ENCODE measurements around the gene OTUB2.

The OTUB2 gene

GRCh38 chr14:93997916-93998870 is 27.9 kb upstream of the OTUB2 start:
- no peak for DNase-seq

GRCh38 chr14:93998871-93999403 is 27.2 kb upstream of the OTUB2 start:
- DNase-seq: no peak

DNA sequence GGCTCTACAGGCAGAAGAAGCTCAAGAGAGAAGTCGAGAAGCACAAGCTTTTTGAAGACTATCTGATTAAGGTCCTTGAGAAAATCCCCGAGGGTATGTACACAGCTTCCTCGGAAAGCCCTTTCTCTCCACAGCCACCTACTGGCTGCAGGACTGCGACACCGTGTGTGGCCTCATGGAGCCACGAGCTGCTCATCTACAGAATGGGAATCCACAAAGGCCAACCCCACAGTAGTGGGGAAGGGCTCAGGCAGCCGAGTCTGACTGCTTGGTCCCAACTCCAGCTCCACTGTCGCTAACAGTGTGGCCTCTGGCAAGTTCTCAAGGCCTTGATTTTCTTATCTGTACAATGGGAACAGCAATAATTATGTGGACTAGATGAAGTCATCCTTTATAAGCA is 26.6 kb upstream of the OTUB2 start:
- no peak for DNase-seq

DNA sequence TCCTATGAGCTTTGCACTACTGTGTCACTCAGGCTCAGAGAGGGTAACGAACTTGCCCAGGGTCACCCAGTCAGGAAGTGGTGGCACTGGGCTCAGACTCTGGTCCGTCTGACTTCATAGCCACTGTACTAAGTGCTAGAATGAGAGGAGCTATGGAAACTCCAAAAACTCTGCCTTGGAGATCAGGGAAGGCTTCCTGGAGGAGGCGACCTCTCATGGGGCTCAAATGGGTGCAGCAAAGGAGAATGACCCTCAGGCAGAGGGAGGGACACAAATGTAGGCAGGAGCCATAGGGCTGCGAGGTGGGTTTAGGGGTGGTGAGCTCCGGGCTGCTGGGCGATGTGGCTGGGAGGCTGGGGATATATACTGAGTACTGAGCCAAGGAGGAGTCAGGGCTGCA is 25.9 kb upstream of the OTUB2 start:
- DNase-seq: no peak

DNA sequence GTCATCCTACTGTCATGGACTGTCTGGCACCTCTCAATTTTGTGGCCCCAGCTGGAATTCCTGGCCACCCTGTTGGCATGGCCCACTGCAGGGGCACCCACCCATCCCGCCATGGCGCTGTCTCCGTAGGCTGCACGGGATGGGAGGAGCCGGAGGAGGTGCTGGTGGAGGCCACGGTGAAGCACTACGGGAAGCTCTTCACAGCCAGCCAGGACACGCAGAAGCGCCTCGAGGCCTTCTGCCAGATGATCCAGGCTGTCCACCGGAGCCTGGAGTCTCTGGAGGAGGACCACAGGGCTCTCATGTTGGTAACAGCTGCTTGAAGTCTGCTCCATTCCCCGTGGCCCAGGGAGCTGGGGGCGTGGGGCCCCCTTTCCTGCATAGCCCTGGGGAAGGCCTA is 25.1 kb upstream of the OTUB2 start:
- no peak for DNase-seq

DNA sequence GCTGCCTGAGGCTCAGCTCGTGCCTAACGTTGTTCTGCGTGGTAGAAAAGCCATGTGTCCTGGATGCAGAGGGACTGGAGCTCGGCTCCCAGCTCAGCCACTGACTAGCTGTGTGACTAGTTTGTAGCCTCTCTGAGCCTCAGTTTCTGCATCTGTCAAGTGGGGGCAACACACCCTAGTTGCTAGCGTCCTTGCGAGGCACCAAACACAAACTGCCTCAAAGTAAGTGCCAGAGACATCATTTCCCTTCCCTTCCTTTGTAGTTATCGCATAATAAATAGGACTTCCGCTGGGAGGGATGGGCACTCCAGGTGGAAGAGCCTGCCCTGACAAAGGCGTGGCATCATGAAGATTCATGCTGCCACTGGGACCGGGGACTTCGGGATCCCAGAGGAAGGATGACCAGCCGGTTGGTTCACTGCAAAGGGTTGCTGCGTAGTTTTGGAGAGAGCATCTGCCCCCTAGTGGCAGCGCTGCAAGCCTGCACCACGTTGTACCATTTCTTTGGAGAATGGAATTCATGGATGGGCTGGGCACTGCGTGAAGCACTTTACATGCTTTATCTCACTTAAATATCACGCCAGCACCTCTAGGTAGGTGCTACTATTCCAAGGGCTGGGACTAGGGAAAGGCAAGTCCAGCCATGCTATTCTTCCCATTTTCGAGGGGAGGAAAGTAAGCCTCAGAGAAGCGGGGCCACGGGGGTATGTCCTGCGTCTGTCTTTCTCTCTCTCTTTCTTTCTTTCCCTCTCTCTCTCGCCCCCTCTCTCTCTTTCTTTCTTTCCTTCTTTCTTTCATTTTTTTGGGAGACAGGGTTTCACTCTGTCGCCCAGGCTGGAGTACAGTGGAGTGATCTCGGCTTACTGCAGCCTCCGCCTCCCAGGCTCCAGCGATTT is 24.4 kb upstream of the OTUB2 start:
- peak; percentile 49 for DNase-seq

DNA sequence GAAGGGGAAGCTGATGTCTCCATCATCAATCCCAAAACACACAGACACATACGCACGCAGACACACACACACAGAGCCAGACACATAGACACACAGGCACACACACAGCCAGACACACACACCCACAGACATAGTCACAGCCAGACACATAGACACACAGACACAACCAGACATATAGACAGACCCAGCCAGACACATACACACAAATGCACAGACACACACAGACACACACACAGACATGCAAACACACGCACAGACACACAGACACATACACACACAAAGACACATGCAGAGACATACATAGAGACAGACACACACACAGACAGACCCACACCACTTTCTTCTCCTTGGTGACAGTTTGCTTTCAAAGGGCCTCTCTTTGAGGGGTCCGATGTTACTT is 22.7 kb upstream of the OTUB2 start:
- no peak for DNase-seq

DNA sequence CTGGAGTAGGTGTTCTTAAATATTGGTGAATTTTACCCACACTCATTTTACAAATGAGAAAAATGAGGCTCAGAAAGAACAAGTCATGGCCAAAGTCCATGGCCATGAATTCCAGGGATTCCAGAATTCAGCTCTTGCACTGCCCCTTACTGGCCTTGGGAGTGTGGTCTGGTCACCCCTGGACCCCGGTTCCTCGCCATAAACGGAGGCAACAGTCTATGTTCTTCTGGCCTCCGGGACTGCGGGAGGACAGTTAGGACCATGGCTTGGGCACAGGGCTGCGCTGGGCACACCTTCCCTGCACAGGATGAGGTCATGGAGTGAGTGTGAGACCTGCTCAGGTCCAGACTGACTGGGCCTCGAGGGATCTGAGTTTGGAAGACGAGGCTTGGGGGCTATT is 22.1 kb upstream of the OTUB2 start:
- no peak for DNase-seq

DNA sequence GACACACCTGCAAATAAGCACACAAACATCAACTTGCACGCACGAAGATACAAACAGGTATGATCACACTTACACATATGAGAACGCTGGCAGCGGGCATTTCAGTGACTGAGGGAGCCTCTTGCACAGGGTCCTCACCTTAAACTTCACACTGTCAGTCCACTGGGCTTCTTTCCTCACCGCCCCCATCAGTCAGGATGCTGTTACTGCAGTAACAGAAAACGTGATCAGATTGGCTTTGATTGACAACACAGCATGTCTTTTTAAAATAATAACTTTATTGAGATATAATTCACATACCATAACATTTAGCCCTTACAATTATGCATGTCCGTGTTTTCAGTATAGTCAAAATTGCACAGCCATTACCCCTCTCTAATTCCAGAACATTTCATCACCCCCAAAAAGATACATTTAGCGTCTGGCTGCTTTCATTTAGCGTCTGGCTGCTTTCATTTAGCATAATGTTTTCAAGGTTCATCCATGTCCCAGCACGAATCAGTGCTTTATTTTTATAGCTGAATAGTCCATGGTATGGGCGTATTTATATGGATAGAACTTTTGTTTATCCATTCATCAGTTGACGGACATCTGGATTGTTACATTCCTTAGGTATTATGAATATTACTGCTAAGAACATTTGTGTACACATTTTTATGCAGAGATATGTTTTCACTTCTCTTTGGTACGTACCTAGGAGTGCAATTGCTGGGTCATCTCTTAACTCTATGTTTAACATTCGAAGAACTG is 20.6 kb upstream of the OTUB2 start:
- no peak for DNase-seq

DNA sequence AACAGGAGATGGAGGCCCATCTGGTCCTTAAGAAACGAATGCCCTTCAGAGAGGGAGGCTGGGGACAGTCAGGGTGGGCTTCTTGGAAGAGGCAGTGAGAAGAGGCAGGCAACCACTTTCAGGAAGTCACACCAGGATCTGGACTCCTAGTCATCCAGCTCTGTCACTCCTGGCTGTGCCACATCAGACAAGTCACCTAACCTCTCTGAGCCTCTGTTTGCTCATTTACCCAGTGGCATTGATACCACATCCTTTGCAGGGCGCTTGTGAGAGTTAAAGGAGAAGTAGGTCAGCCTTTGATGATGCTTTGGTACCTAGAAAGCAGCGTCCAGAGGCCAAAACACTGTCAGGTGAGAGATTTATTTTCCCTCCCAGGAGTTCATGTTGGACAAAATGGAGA is 17.9 kb upstream of the OTUB2 start:
- DNase-seq: no peak

DNA sequence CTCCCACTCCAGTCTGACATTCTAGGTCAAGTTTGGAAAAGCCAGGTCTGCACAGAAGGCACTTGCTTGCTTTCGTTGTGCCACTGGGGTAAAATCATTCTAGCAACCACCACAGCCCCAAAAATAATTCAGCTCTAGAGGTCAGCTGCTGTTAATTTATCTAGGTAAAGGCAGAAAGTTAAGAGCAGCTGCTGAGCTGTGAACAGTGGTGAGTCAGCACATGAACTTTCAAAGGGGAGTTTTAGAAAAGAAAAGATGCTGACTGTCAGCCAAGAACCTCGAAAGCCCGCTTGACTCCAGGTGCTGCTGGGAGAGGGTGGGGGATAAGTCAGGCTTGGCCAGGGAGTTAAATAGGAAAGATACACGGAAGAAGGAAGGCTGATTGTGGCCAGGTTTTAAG is 16.4 kb upstream of the OTUB2 start:
- no peak for DNase-seq

DNA sequence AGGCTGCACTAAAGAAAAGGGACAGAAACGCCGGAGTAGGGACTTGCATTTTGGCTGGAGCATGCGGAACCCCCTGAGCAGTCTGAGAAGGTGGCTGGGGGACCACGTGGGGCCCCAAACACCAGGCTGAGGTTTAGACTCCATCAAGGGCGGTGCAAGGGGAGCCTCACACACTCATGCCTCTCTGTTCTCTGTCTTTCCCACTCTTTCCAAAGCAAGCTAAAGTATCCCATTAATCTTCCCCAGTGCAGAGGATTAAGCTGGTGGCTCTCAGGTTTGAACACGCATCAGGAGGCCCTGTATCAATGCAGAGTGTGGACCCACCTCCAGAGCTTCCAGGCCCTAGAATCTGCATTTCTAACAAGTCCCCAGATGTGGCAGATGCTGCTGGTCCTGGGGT is 15.5 kb upstream of the OTUB2 start:
- no peak for DNase-seq

DNA sequence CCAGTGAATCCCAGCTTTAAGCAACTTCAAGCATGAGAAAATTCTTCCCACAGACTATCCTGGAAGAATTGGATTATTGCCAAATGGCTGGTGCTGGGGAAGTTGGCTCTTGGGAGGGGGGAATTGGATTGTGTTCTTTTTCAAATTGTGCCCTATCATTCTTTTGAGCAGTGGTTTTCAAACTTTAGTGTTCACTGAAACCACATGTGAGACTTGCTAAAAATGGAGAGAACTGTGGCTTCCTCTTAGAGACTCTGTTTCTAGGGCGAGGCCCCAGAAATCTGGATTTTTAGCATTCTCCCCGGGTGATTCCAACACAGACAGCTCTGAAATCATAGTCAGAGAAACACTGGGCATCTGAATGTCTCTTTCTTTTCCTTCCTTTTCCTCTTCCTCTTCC is 14.3 kb upstream of the OTUB2 start:
- DNase-seq: no peak

- no peak for DNase-seq
These were observed 11.8 kb upstream of the OTUB2 start for GRCh38 chr14:94014382-94014781.

- DNase-seq: no peak
These were observed 10.9 kb upstream of the OTUB2 start for GRCh38 chr14:94015223-94015622.

- DNase-seq: no peak
These were observed 9.6 kb upstream of the OTUB2 start for GRCh38 chr14:94016446-94016976.

DNA sequence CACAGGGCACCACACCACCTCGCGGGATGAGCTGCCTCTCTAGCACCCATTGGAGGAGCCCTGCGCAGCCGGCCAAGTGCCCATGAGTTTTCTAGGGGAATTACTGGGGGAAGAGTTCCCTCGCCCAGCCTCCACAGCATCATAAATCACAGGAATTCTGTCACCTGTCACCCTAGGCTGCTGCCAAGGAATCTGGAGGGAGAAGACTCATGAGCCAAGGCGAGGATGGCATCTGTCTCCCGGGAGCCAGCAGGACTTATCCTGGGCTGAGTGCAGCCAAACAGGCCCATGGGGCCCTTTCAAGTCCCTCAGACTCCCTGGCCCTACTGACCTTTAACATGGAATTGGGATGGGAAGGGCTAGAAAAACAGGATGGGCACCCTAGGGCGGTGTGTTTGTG is 7.8 kb upstream of the OTUB2 start:
- DNase-seq: no peak

- no peak for DNase-seq
These were observed 6.8 kb upstream of the OTUB2 start for GRCh38 chr14:94019329-94019728.

GRCh38 chr14:94020267-94020666 is 5.9 kb upstream of the OTUB2 start:
- no peak for DNase-seq

- no peak for DNase-seq
These were observed 5.1 kb upstream of the OTUB2 start for GRCh38 chr14:94021001-94021400.

- peak; percentile 22 for DNase-seq
These were observed 4.6 kb upstream of the OTUB2 start for GRCh38 chr14:94021416-94022157.
